Neural cell (in vitro differentiated cells): ENCODE measurements around the gene SHMT2. TPM values are rescaled to one million over a fixed set of nuclear protein-coding genes. Genes with fewer than 3 reads are reported as not detected.

Source experiments
- H2AFZ ChIP-seq: fragments of 200-600, 300-800 bp; sonication (generic), shearing (Covaris generic); 2 replicates; pipeline ENCODE4 v1.6.0; 2014; ENCODE audit warnings: low read depth, mild to moderate bottlenecking, antibody characterized with exemption, low read length, moderate library complexity
- H3F3A ChIP-seq: fragments of 200-600 bp; shearing (Covaris generic); 2 replicates; pipeline ENCODE4 v1.6.1; 2016; ENCODE audit warnings: mild to moderate bottlenecking, moderate library complexity, mixed read lengths, antibody characterized with exemption, low read length; ENCODE audit not compliant: insufficient read depth, poor library complexity, severe bottlenecking
- H3K27ac ChIP-seq: fragments of 200-600, 300-800 bp; sonication (generic), shearing (Covaris generic); 2 replicates; pipeline ENCODE4 v1.5.1; 2014; ENCODE audit warnings: mild to moderate bottlenecking, low read length, moderate library complexity
- H3K27me3 ChIP-seq: fragments of 300-800, 200-600 bp; sonication (generic), shearing (Covaris generic); 2 replicates; pipeline ENCODE4 v1.6.0; 2014; ENCODE audit warnings: mild to moderate bottlenecking, low read depth, low read length, moderate library complexity; ENCODE audit not compliant: insufficient read depth
- H3K36me3 ChIP-seq: fragments of 300-800, 200-600 bp; sonication (generic), shearing (Covaris generic); 2 replicates; pipeline ENCODE4 v1.5.1; 2014; ENCODE audit warnings: mild to moderate bottlenecking, antibody characterized with exemption, low read length, moderate library complexity; ENCODE audit not compliant: insufficient read depth
- H3K4me2 ChIP-seq: fragments of 300-800, 200-600 bp; sonication (generic), shearing (Covaris generic); 2 replicates; pipeline ENCODE4 v1.6.0; 2014; ENCODE audit warnings: mild to moderate bottlenecking, low read length
- H3K4me3 ChIP-seq: fragments of 300-800, 200-600 bp; sonication (generic), shearing (Covaris generic); 2 replicates; pipeline ENCODE4 v1.5.1; 2014; ENCODE audit warnings: mild to moderate bottlenecking, low read length, moderate library complexity
- H3K79me2 ChIP-seq: fragments of 200-600 bp; shearing (Covaris generic); replicated peaks from 2 replicates; pipeline ENCODE4 v1.6.0; 2014; ENCODE audit warnings: mild to moderate bottlenecking, low read length, moderate library complexity; ENCODE audit not compliant: insufficient read depth
- H3K9ac ChIP-seq: fragments of 300-800, 200-600 bp; sonication (generic), shearing (Covaris generic); 2 replicates; pipeline ENCODE4 v1.6.1; 2016; ENCODE audit warnings: mild to moderate bottlenecking, low read length, mixed read lengths
- H3K9me2 ChIP-seq: fragments of 200-600 bp; shearing (Covaris generic); 2 replicates; pipeline ENCODE4 v1.6.1; 2016; ENCODE audit warnings: mild to moderate bottlenecking, low read length, mixed read lengths; ENCODE audit not compliant: insufficient read depth
- H3K9me3 ChIP-seq: fragments of 200-600, 300-800 bp; sonication (generic), shearing (Covaris generic); 2 replicates; pipeline ENCODE4 v1.6.1; 2016; ENCODE audit warnings: mild to moderate bottlenecking, mixed run types, low read length, moderate library complexity, mixed read lengths
- H4K20me1 ChIP-seq: fragments of 200-600 bp; shearing (Covaris generic); 2 replicates; pipeline ENCODE4 v1.6.1; 2016; ENCODE audit warnings: mild to moderate bottlenecking, mixed run types; ENCODE audit not compliant: insufficient read depth
- CTCF ChIP-seq: fragments of 450-650 bp; IDR thresholded peaks from 2 replicates; pipeline ENCODE4 v1.5.1; 2014; ENCODE audit warnings: antibody characterized with exemption, mild to moderate bottlenecking, moderate library complexity; ENCODE audit not compliant: poor library complexity, severe bottlenecking
- EP300 ChIP-seq: fragments of 450-650 bp; conservative IDR thresholded peaks from 2 replicates; pipeline ENCODE4 v1.6.1; 2014; ENCODE audit warnings: antibody characterized with exemption, mild to moderate bottlenecking, moderate library complexity; ENCODE audit not compliant: poor library complexity, severe bottlenecking
- EZH2 ChIP-seq: fragments of 200-600, 300-800 bp; shearing (Covaris generic), sonication (generic); IDR thresholded peaks from 2 replicates; pipeline ENCODE4 v1.6.1; 2014; ENCODE audit warnings: antibody characterized with exemption, low read length, borderline replicate concordance, mild to moderate bottlenecking; ENCODE audit not compliant: insufficient read depth, poor library complexity, severe bottlenecking
- MXI1 ChIP-seq: fragments of 450-650 bp; conservative IDR thresholded peaks from 2 replicates; pipeline ENCODE4 v1.6.1; 2014; ENCODE audit warnings: antibody characterized with exemption, mild to moderate bottlenecking; ENCODE audit not compliant: poor library complexity, severe bottlenecking
- POLR2AphosphoS5 ChIP-seq: IDR thresholded peaks from 2 replicates; pipeline ENCODE4 v1.6.1; 2012
- RAD21 ChIP-seq: fragments of 450-650 bp; conservative IDR thresholded peaks from 2 replicates; pipeline ENCODE4 v1.6.1; 2014; ENCODE audit warnings: antibody characterized with exemption, mild to moderate bottlenecking, moderate library complexity
- REST ChIP-seq: IDR thresholded peaks from 2 replicates; pipeline ENCODE4 v1.6.1; 2012; ENCODE audit warnings: borderline replicate concordance
- SMC3 ChIP-seq: fragments of 450-650 bp; conservative IDR thresholded peaks from 2 replicates; pipeline ENCODE4 v1.6.1; 2014; ENCODE audit warnings: antibody characterized with exemption, mild to moderate bottlenecking, moderate library complexity; ENCODE audit not compliant: poor library complexity
- TAF1 ChIP-seq: IDR thresholded peaks from 2 replicates; pipeline ENCODE4 v1.6.1; 2012; ENCODE audit warnings: low read depth
- polyA plus RNA-seq: library from polyadenylated mRNA; depleted of rRNA; stranded (reverse); fragments of >200 nt; gene quantifications from 2 replicates; pipeline ENCODE4 v1.2.3, GENCODE V29; 2014

SHMT2 gene
- polyA plus RNA-seq, 1 donor from 2014 or later, result 38.2 TPM

- no peaks in the 10 kb centered on the region for H3K9me2 ChIP-seq
- no peaks in the 10 kb centered on the region for H4K20me1 ChIP-seq
- H3K27me3 ChIP-seq, result no peaks in the 10 kb centered on the region
- H3K4me3 ChIP-seq, result no peak overlapping the region
- no peak overlapping the region for H3K9ac ChIP-seq
- no peak overlapping the region for H3K4me2 ChIP-seq
- no peak for TF ChIP-seq POLR2AphosphoS5
- TF ChIP-seq REST, result no peak
- TF ChIP-seq EZH2, result no peak
- TF ChIP-seq RAD21, result no peak
- no peak for TF ChIP-seq TAF1
- TF ChIP-seq EP300, result no peak
- no peak for TF ChIP-seq CTCF
- TF ChIP-seq MXI1, result no peak
- TF ChIP-seq SMC3, result no peak
- no peaks in the 10 kb centered on the region for H3F3A ChIP-seq
- no peaks in the 10 kb centered on the region for H3K9me3 ChIP-seq
- H3K36me3 ChIP-seq, result peaks cover 19% of the 10 kb centered on the region
- no peak overlapping the region for H3K27ac ChIP-seq
- H3K79me2 ChIP-seq, result no peaks in the 10 kb centered on the region
- H2AFZ ChIP-seq, result no peak overlapping the region
Observed at GRCh38 chr12:57199191-57199590, 30.3 kb upstream of the SHMT2 start.

- H3K4me2 ChIP-seq, result no peak overlapping the region
- H3F3A ChIP-seq, result no peaks in the 10 kb centered on the region
- H3K27me3 ChIP-seq, result no peaks in the 10 kb centered on the region
- H3K9me3 ChIP-seq, result no peaks in the 10 kb centered on the region
- peaks cover 19% of the 10 kb centered on the region for H3K36me3 ChIP-seq
- no peaks in the 10 kb centered on the region for H4K20me1 ChIP-seq
- no peak for TF ChIP-seq MXI1
- no peak for TF ChIP-seq CTCF
- no peak for TF ChIP-seq RAD21
- TF ChIP-seq EP300, result no peak
- no peak for TF ChIP-seq EZH2
- no peak for TF ChIP-seq TAF1
- TF ChIP-seq SMC3, result no peak
- no peak for TF ChIP-seq POLR2AphosphoS5
- H3K9me2 ChIP-seq, result no peaks in the 10 kb centered on the region
- no peak overlapping the region for H3K9ac ChIP-seq
- H2AFZ ChIP-seq, result no peak overlapping the region
- no peak overlapping the region for H3K4me3 ChIP-seq
- no peaks in the 10 kb centered on the region for H3K79me2 ChIP-seq
- no peak overlapping the region for H3K27ac ChIP-seq
Observed at GRCh38 chr12:57200497-57200896, 29.0 kb upstream of the SHMT2 start.
